GM12801 (cell line): ENCODE results near the gene SLC5A4.

Source experiments
- CTCF ChIP-seq: IDR thresholded peaks from one replicate; pipeline ENCODE4 v1.5.1; 2011; ENCODE audit warnings: control low read depth; ENCODE audit not compliant: insufficient read length; ENCODE audit errors: extremely low read depth

SLC5A4 gene

GRCh38 chr22:32245042-32245441 lies 10.1 kb downstream of the SLC5A4 start:
- no peak for TF ChIP-seq CTCF

- TF ChIP-seq CTCF: no peak
These were observed 10.6 kb downstream of the SLC5A4 start for GRCh38 chr22:32244547-32244946.

GRCh38 chr22:32240461-32240860 lies 14.7 kb downstream of the SLC5A4 start:
- TF ChIP-seq CTCF: no peak

- no peak for TF ChIP-seq CTCF
These were observed 17.2 kb downstream of the SLC5A4 start for GRCh38 chr22:32237906-32238305.

- TF ChIP-seq CTCF: no peak
These were observed 18.2 kb downstream of the SLC5A4 start for GRCh38 chr22:32236970-32237369.

GRCh38 chr22:32233091-32233490 lies 22.1 kb downstream of the SLC5A4 start:
- TF ChIP-seq CTCF: no peak

- no peak for TF ChIP-seq CTCF
These were observed 22.8 kb downstream of the SLC5A4 start for GRCh38 chr22:32232191-32232830.
